GM12864 (cell line): ENCODE data around the gene DOP1A.
A peak's percentile ranks its signal among the peaks of the same experiment; 100 is the strongest.

Experiments used
- DNase-seq: peaks from one replicate; pipeline ENCODE4 v3.0.0-alpha.2; 2011; ENCODE audit warnings: low read depth
- H3K4me3 ChIP-seq: 2 replicates; pipeline ENCODE4 v1.5.1; 2011; ENCODE audit warnings: mild to moderate bottlenecking, low read depth, low read length, control low read depth
- TF ChIP-seq, protein P1 (sequence below): IDR thresholded peaks from 2 replicates; pipeline ENCODE4 v1.5.1; 2011; ENCODE audit warnings: low read depth, mild to moderate bottlenecking, moderate library complexity, low read length, control low read depth, inconsistent platforms; ENCODE audit errors: missing control alignments

The DOP1A gene

DNA sequence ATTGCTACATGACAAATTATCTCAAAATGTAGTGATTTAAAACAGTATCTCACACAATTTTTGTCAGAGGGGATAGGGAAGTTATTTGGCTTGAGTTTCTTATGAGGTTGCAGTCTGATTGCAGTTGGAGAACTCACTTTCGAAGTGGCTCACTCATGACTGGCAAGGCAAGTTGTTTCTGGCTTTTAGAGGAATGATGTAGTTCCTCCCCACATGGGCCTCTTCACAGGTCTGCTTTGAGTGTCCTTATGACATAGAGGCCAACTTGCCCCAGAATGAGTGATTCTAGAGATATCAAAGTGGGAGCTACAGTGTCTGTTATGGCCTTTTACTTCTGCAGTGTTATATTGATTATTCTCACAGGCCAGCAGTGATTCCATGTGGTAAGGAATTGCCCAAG, 6.1 kb downstream of the DOP1A start:
- no peak overlapping the region for H3K4me3 ChIP-seq
- no peak for DNase-seq
- TF ChIP-seq, protein P1, sequence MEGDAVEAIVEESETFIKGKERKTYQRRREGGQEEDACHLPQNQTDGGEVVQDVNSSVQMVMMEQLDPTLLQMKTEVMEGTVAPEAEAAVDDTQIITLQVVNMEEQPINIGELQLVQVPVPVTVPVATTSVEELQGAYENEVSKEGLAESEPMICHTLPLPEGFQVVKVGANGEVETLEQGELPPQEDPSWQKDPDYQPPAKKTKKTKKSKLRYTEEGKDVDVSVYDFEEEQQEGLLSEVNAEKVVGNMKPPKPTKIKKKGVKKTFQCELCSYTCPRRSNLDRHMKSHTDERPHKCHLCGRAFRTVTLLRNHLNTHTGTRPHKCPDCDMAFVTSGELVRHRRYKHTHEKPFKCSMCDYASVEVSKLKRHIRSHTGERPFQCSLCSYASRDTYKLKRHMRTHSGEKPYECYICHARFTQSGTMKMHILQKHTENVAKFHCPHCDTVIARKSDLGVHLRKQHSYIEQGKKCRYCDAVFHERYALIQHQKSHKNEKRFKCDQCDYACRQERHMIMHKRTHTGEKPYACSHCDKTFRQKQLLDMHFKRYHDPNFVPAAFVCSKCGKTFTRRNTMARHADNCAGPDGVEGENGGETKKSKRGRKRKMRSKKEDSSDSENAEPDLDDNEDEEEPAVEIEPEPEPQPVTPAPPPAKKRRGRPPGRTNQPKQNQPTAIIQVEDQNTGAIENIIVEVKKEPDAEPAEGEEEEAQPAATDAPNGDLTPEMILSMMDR: no peak

DNA sequence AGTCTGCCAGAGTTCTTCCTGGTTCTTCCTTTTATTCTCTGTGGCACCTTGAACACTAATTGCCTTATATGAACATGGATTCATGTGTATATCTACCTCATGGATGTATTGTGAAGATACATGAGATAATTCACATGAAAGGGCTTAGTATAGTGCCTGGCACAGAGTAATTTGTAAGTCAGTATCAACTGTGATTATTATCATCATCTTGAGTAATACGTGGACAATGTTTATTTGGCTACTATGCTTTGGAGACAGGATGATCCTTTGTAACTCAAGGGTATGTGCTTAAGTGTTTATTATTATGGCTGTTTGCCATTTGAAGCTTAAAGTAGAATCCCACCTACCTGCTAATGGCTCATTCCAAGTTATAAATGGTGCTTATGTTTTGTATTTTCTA, 16.0 kb downstream of the DOP1A start:
- TF ChIP-seq, protein P1: no peak
- DNase-seq: no peak
- no peak overlapping the region for H3K4me3 ChIP-seq

DNA sequence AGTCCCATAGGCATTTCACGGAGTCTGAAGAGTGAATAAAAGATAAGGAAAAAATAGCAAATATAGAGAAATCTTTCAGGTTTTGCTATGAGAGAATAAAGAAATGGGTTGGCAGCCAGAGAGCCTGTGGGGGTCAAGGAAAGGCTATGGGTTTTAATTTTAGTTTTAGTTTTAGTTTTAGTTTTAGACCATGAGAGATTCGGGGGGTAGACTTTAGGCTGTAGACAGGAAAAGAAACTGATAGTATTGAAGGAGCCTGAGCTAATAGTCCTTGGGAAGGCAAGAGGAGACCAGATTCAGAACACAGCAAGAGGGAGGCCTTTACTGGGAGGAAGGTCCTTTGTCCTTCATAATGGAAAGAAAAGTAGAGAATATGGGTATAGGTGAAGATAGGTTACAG, 19.3 kb downstream of the DOP1A start:
- peak overlapping the region; percentile 48 for H3K4me3 ChIP-seq
- DNase-seq: no peak
- TF ChIP-seq, protein P1: no peak

DNA sequence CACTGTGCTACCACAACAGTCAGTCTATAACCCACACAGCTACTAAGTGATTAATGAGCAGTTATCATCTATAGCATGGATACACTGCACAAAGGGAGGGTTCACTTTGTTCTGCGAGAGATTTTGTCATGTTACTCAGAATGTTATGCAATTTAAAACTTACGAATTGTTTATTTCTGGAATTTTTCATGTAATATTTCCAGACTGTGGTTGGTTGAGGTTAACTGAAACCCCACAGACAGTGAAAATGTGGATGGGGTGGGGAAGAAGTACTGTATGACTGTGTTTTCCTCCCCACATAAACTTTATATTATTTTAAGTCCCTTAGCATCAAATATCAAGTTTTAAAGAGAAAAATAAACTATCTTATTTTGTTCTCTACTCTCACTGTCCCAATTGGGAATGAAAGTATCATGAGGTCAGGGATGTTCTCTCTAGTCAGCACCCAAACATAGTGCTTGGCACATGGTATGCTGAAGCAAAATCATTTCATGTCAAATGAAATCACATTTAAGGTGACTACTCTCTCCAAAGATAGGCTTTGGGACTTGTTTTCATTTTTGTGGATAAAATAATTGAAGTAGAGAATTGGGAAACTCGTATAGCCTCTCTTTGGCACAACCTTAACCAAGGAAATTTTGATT, 25.4 kb downstream of the DOP1A start:
- TF ChIP-seq, protein P1: no peak
- no peak for DNase-seq
- no peak overlapping the region for H3K4me3 ChIP-seq

DNA sequence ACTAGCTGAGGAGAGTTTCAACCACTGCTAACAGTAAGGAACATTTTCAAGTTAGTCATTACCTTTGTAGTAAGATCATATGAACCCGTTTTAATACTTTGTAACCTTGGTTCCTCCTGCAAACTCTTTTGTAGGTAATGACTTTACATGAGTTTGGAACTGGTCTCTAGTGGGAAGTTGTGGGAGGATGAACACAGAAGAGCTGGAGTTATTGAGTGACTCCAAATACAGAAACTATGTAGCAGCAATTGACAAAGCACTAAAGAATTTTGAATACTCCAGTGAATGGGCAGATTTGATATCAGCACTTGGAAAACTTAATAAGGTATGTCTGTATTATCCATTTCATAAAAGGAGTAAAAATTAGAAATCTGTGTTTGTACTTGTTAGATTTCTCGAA, 29.3 kb downstream of the DOP1A start:
- TF ChIP-seq, protein P1: no peak
- no peak for DNase-seq
- no peak overlapping the region for H3K4me3 ChIP-seq

DNA sequence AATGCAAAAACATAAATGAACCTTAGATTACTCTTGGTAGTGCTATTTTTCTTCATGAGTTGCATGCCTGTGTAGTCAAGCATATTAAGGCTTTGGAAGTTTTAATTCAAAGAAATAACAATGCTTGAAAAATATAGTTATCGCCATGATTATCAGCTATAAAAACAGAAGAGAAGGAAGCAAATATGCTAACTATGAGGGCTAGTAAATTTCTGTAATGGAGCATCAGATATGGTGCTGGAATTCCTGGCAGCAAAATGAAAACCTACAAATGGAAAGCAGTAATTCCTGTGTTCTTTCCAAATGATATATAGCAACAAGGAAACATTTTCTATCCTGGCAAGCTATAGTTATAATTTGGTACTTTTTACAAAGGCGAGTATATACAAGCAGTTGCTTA, 29.7 kb downstream of the DOP1A start:
- no peak for DNase-seq
- H3K4me3 ChIP-seq: no peak overlapping the region
- TF ChIP-seq, protein P1: no peak

DNA sequence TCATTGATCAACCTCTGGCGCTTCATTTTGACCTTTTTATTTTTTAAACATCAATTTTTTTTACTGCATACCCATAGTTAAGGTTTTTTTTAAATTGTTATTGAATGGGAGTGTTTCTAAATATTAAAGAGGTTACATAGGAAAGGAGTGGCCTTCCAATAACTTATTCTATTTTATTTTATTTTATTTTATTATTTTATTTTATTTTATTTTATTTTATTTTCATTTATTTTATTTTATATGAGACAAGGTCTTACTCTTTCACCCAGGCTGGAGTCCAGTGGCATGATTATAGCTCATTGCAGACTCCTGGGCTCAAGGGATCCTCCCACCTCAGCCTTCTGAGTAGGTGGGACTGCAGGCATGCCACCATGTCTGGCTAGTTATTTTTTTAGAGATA, 30.2 kb downstream of the DOP1A start:
- TF ChIP-seq, protein P1: no peak
- H3K4me3 ChIP-seq: no peak overlapping the region
- no peak for DNase-seq
